ENCODE results near the gene ZBTB32.

Gene ZBTB32

DNA sequence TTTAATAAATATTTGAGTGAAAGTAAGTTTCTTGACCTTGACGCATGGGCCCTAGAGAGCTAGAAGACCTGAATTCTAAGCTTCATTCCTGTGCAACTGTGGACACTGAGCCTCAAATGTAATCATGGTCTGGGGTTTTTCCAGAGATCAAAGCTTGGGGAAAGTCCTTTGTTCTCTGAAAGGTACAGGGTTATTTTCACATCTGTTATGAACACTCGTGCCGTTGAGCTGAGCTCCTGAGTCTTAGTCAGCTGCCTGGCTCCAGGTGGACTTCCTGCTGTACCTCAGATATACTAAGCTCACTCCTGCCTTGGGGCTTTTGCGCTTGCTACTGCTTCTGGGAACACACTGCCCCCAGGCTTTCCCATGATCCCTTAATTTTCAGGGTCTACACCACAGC lies 7.5 kb upstream of the ZBTB32 start:
- DNase-seq: no peak

DNA sequence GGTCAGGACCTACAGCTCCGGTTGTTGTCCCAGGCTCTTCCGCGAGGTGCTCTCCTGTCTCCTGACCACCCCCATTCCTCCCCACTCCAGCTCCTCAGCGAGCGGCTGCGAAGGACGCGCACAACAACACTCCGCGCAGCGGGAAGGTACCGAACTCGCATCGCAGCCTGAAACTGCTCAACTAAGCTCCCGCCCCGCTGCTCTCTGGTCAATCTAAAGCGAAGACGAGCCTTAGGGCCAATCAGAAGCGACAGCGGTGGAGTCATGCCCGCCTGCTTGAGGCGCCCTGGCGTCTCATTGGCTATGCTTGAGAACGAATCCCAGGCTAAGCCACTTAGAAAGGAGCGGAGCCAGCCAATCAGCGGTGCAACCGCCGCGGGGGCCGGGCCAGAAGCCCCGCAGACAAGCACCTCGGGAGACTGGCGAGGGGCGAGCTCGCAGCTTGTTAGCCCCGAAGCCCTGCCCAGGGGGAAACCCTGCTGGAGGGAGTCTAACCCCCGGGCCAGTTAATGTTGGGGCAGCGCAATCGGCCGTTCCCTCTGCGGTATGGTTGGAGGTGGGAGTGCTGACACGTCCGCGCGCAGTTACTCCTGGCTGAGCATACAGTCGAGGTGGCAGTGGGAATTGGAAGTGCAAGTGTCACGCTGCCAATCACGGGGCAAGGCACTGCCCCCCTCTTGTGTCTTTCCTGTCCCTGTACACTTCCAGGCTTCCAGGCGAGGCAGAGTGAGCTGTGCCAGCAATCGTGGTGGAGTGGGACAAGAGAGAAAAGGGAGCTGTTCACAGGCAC lies 1.9 kb upstream of the ZBTB32 start:
- DNase-seq: peak; percentile 98

DNA sequence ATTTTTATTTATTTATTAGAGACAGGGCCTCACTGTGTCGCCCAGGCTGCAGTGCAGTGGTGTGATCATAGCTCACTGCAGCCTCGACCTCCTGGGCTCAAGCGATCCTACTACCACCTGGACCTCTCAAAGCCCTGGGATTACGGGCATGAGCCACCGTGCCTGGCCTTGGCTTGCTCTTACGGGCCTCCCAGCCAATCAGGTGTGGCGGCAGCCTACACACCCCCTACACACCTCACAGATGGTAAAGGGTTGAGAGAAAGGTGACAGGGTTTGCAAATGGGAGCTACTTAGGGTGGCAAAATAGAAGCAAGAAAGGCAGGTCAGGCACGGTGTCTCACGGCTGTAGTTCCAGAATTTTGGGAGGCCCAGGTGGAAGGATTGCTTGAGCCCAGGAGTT lies 1.0 kb upstream of the ZBTB32 start:
- DNase-seq: no peak

DNA sequence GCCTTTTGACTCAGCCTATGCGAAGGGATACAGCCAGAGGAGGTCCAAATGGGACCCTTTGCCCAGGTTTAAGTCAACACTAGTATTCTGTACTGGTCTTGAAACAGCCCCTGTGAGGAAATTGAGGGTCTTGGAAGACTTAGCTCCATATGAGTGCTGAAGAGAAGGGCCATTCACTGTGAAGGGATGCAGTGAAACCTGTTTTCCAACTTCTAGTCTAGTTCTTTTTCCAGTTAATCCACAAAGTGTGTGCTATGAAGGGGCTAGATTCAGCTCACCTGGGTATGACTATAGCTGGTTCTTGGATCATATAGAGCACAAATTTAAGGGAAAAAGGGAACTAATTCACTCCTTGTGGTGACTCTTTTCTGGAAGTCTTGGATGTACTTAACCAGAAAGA lies 4.0 kb downstream of the ZBTB32 start:
- DNase-seq: no peak

DNA sequence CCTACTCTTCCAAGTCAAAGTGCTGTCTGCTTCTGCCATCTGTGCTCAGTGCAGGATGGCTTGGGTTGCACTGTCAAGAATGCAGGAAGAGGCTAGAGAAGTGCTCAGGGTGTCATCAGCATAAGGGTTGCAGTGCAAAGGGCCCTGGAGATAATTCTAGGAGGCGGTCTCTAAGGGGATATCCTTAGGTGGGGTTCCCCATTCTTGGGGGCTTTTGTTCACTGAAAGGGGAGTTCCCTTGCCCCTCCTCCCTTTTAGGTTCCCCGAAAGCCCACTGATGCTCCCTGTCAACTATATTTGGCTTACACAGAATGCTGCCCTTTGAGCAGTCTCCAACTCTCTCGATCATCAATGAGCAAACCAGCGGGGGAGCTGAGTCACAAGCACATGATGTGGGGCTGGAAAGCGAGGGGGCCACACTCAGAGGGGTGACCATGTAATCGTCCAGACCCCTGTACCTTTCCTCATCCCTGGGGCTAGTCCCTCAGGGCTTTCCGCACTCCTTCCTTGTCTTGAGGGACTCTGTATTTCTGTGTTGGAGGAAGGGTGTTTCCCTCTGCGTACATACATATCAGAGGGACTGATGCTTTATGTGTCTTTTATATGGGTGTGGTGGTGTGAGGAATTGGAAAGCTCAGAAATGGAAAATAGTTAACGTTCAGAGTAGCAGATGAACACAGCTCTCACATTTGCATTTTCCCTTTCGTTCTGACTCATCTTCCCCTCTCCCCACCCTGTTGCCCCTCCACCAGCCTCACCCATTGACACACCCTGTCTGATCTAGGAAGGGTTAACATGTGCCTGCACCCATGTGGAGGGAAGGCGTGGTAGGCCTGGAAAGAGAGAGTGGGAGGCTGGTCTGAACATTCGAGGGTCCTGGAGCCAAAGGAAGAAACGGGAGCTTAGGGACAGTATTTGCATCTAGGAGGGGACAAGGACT lies 6.7 kb downstream of the ZBTB32 start:
- DNase-seq: peak; percentile 16

DNA sequence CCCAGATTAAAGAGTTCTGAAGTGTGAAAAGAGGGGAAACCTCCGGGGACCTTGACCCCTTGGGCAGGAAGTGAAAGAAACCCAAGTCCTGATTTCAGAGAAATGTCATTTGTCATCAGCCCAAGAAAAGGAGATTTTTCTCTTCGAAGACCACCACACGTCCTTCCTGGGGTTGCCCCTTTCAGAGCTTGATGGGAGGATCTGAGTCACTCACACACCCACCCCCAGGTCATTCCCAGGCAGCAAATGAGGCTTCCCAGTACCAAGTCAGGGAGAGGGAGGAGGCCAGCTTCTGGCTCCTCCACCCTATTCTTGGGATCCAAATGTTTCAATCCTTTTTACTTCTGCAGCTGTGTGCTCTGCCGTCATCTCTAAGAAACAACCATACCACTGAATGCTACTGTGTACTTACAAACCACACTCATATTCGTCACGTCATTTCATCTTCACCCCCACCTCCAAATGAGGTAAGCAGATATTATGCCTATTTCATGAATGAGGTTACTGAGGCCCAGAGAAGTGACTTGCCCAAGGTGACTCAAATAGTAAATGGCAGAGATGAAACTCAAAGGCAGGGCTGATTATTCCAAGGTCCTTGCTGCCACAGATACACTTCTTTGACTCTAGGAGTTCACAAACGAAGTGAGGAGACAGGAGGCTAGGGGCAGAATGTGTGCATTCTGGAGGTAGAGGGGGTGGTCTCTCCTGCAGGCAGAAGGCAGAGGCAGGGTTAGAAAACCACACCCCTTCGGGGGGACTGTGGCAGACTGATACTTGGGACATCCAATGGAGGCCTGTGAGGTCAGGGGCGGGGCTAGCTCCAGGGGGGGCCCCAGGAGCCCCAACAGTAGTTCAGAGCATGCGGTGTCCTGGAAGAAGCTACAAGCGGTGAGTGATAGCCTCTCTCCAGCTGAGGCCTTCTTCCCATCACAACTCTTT lies 8.5 kb downstream of the ZBTB32 start:
- peak; percentile 52 for DNase-seq

DNA sequence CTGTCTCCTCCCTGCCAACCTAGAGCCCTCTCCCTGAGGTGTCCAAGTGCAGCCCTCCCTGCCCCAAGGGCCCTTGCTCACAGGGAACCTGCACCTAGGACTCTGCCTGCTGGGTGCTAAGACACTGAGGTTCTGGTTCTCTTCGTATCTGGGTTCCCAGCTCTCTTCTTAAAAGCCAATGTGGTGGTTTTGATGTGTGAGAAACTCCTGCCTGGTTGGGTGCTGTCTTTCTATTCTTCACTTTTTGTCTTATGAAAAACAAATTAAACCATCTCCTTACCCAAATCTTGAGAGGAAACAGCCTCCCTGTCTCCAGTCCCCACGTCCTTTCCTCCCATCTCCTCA lies 9.1 kb downstream of the ZBTB32 start:
- no peak for DNase-seq

DNA sequence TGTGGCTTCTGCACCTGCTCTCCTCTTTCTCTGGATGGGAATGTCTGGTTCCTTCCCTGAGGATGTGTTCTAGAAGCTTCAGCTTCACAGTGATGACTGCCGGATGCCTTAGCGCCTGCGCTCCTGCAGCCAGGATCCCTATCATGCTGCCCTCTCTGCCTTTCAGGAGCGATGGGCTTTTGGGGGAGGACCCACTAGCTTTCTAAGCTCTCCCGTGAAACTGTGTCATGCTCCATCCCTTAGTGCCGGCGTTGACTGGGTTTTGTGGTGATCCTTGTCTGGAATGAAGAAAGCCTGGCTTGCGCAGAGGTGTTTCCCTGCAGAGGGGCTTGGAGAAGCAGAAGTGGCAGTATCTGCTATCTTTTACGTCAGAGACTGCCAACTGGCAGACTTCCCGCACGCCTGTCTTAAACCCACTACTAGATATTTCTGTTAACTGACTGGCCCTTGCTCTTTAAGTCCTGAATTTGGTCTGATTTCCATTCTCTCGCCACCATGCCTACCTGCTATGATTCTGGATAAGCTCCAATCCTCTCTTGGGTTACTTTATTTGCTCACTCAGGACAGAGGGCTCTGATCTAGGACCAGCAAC lies 9.6 kb downstream of the ZBTB32 start:
- DNase-seq: peak; percentile 60

DNA sequence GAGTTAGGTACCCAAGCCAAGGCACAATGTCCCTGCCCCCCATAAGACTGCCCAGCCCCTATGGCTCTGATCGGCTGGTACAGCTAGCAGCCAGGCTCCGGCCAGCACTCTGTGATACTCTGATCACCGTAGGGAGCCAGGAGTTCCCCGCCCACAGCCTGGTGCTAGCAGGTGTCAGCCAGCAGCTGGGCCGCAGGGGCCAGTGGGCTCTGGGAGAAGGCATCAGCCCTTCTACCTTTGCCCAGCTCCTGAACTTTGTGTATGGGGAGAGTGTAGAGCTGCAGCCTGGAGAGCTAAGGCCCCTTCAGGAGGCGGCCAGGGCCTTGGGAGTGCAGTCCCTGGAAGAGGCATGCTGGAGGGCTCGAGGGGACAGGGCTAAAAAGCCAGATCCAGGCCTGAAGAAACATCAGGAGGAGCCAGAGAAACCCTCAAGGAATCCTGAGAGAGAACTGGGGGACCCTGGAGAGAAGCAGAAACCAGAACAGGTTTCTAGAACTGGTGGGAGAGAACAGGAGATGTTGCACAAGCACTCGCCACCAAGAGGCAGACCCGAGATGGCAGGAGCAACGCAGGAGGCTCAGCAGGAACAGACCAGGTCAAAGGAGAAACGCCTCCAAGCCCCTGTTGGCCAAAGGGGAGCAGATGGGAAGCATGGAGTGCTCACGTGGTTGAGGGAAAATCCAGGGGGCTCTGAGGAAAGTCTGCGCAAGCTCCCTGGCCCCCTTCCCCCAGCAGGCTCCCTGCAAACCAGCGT lies 10.4 kb downstream of the ZBTB32 start:
- peak; percentile 28 for DNase-seq

DNA sequence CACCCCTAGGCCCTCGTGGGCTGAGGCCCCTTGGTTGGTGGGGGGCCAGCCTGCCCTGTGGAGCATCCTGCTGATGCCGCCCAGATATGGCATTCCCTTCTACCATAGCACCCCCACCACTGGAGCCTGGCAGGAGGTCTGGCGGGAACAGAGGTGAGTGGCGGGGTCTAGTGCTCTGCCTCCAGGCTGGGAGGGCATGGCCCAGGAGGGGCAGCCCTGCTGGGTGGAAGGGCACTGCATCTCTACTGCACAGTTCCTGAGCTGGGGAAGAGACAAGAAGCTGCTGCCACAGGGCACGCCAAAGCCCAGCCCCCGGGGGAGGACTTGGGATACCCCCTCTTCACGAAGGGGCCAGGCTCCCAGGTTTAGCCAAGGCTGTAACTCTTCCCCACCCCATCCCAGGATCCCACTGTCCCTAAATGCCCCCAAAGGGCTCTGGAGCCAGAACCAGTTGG lies 11.0 kb downstream of the ZBTB32 start:
- no peak for DNase-seq

DNA sequence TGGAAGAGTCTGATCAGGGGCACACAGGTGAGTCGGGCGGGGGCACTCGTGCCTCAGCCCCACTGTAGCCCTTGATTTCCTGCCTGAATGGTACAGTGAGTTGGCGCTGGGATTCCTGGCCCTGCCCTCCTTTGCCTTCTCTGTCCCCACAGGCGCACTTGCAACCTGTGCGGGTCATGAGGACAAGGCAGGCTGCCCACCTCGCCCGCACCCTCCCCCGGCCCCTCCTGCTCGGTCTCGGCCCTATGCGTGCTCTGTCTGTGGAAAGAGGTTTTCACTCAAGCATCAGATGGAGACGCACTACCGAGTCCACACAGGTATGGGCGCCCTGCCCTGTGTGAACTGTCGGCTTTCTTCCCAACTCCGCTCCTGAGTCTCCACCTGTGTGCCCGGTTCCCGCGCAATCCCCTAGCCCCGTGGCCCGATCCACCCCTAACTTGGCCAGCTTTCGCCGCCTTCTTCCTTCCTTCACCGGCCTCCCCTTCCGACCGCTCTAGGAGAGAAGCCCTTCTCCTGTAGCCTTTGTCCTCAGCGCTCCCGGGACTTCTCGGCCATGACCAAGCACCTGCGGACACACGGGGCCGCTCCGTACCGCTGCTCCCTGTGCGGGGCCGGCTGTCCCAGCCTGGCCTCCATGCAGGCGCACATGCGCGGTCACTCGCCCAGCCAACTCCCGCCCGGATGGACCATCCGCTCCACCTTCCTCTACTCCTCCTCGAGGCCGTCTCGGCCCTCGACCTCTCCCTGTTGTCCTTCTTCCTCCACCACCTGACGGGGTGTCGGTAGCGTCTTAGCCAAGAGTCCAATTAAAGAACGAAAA lies 11.8 kb downstream of the ZBTB32 start:
- DNase-seq: no peak

DNA sequence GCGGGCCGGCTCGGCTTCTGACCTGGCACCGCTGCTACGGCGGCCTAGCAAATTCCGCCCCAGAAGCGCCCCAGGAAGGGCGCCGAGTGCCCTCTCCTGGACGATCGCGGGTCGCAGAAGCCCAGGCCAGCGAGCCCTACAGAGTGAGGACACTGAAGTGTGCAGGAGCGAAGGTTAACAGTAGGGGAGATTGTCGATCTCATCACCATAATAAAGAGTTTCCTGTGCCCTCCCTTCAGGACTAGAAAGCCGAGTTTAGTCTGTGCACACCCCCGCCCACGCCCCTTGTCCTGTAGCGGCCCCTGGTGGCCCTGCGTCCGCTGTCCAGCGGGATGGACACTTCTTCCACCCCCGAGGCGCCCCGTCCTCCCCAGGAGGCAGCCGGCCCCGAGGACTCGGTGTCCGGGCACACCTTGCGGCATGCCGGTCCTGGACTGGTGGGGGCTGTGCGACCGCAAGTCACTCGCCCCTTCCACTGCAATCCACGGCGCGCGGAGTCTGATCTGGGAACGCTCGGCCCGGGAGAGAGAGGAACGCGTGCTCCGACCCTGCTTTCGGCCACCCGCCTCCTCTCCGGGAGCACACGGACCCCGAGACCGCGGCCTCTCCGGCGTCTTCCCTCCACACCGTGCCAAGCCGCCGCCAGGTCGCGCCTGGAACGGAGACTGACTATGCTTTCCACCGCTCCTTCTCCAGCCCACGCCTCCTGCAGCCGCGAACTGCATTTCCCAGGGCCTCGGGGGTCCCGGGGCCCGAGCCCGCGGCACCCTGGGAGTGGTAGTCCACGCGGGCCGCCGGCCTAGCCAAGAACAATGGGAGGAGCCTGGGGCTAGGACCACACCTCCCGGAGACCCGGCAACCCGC lies 12.7 kb downstream of the ZBTB32 start:
- DNase-seq: peak; percentile 96

DNA sequence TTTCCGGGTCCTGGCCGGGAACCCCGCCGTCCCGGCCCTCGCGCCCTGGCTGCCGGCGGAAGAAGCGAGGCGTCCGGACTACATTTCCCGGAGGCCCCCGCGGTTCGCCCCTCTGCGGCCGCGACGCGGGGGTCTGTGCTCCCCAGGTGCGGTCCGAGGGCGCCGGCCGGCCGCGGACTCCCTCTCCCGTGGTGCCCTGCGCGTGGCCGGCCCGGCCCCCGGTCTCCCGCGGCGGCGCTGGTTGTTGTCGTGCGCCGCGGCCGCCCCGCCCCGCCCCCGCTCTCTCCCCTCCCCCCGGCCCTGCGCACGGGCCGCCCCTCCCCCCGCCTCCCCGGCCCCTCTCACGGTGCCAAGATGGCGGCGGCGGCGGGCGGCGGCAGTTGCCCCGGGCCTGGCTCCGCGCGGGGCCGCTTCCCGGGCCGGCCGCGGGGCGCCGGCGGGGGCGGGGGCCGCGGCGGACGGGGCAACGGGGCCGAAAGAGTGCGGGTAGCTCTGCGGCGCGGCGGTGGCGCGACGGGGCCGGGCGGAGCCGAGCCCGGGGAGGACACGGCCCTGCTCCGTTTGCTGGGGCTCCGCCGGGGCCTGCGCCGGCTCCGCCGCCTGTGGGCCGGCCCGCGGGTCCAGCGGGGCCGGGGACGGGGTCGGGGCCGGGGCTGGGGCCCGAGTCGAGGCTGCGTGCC lies 13.4 kb downstream of the ZBTB32 start, which contains the start of gene KMT2B:
Gene KMT2B, plus strand, starts transcription at position 339 of the 680 bp plus-strand sequence. Its CDS starts 16 bp downstream, at position 355.
- no peak for DNase-seq

DNA sequence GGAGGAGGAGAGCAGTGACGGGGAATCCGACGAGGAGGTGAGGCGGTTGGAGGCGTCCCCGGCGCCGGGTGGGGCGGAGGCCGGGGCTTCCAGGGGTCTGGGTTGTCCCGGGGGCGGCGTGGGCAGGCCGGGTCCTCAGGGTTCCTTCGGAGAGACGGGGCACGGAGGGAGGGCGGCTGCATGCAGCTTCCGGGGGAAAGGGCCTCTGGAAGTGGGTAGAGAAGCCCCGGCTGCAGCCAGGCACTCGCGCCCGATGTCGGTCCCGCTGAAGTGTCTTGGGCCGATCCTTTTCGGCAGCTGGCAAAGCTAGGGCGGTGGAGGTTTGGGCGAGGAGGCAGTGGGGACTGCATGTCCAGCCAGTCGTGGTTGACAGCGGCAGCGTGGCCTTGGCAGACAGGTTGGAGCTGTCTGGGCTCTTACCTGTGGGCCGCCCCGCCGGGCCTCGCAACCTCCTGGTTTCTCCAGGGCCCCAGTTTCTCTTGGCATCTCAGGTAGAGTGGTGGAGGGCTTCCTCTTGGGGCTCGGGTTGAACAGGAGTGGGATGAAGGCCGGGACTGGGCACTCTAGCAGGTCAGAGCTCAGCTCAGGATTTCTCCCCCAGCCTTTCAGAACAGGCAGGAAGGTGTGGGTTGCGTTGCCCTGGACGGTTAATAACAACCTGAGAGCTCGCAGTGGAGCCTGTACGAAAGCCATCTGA lies 14.1 kb downstream of the ZBTB32 start:
- DNase-seq: peak; percentile 17

DNA sequence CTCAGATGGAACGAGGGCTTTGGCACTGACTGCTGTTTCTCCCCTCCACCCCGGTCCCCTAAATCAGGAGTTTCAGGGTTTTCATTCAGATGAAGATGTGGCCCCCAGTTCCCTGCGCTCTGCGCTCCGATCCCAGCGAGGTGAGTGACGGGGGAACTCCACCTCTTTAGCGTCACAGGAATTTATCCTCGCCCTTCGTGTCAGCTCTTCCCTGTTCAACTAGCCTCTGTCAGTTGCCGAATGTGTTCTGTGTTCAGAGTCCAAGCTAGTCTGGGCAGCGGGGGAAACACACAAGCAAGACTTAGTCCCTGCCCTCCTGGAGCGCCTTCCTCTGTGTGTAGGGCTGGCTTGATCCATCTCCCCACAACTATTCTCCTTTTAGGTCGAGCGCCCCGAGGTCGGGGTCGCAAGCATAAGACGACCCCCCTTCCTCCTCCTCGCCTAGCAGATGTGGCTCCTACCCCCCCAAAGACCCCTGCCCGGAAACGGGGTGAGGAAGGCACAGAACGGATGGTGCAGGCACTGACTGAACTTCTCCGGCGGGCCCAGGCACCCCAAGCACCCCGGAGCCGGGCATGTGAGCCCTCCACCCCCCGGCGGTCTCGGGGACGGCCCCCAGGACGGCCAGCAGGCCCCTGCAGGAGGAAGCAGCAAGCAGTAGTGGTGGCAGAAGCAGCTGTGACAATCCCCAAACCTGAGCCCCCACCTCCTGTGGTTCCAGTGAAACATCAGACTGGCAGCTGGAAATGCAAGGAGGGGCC lies 15.2 kb downstream of the ZBTB32 start:
- DNase-seq: no peak

DNA sequence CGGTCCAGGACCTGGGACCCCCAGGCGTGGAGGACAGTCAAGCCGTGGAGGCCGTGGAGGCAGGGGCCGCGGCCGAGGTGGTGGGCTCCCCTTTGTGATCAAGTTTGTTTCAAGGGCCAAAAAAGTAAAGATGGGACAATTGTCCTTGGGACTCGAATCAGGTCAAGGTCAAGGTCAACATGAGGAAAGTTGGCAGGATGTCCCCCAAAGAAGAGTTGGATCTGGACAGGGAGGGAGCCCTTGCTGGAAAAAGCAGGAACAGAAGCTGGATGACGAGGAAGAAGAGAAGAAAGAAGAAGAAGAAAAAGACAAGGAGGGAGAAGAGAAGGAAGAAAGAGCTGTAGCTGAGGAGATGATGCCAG lies 15.8 kb downstream of the ZBTB32 start:
- no peak for DNase-seq

DNA sequence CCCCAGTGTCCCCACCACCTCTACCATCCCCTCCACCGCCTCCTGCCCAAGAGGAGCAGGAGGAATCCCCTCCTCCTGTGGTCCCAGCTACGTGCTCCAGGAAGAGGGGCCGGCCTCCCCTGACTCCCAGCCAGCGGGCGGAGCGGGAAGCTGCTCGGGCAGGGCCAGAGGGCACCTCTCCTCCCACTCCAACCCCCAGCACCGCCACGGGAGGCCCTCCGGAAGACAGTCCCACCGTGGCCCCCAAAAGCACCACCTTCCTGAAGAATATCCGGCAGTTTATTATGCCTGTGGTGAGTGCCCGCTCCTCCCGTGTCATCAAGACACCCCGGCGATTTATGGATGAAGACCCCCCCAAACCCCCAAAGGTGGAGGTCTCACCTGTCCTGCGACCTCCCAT lies 16.3 kb downstream of the ZBTB32 start:
- no peak for DNase-seq

DNA sequence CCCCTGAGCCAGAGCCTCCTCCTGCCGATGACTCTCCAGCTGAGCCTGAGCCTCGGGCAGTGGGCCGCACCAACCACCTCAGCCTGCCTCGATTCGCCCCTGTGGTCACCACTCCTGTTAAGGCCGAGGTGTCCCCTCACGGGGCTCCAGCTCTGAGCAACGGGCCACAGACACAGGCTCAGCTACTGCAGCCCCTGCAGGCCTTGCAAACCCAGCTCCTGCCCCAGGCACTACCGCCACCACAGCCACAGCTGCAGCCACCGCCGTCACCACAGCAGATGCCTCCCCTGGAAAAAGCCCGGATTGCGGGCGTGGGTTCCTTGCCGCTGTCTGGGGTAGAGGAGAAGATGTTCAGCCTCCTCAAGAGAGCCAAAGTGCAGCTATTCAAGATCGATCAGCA lies 17.0 kb downstream of the ZBTB32 start:
- no peak for DNase-seq

All from hematopoietic multipotent progenitor cell treated with erythropoietin and hydrocortisone succinate and interleukin-3 and kit ligand, for 8 days (in vitro differentiated cells).